ENCODE measurements around the gene ADAP2.

GRCh38 chr17:30939051-30939689, 17.4 kb downstream of the ADAP2 start:
- TF ChIP-seq CTCF (IDR thresholded peaks at IDR 0.05) (no peak), POLR2A (IDR thresholded peaks at IDR 0.05) (no peak), EP300 (IDR thresholded peaks at IDR 0.05) (no peak)
